Ovary (tissue), 9 donors: Measurements from ENCODE around the gene NOL4. TPM values are rescaled to one million over a fixed set of nuclear protein-coding genes. Genes with fewer than 3 reads are reported as not detected.

Source experiments
- DNase-seq, 5 donors: peaks; one replicate each; pipeline ENCODE4 v3.0.0-alpha.2; 2019 to 2020
- H3K27ac ChIP-seq, 2 donors: fragments of 200-600 bp; one replicate each; pipeline versions ENCODE4 v1.5.1 to v1.8.0; 2019 to 2022
- H3K27me3 ChIP-seq: fragments of 200-600 bp; one replicate; pipeline ENCODE4 v1.8.0; 2022
- H3K36me3 ChIP-seq: fragments of 200-600 bp; sonication (generic); one replicate; pipeline ENCODE4 v1.5.1; 2019
- H3K4me1 ChIP-seq: one replicate; pipeline ENCODE4 v1.8.1; 2013; ENCODE audit warnings: mild to moderate bottlenecking, moderate library complexity; ENCODE audit not compliant: insufficient read depth
- H3K4me3 ChIP-seq: fragments of 200-600 bp; sonication (generic); one replicate; pipeline ENCODE4 v1.5.1; 2017
- H3K9me3 ChIP-seq, 2 donors: fragments of 200-600 bp in 1 of 2; sonication (generic) in 1 of 2; one replicate each; pipeline versions ENCODE4 v1.5.1 to v1.8.1; 2013 to 2019; ENCODE audit warnings: mild to moderate bottlenecking in 1 of 2, moderate library complexity in 1 of 2
- EP300 ChIP-seq: sonication (generic); formaldehyde crosslinking; IDR thresholded peaks from one replicate; pipeline ENCODE4 v1.6.1; 2017; ENCODE audit warnings: antibody characterized with exemption
- POLR2A ChIP-seq: fragments of 450-650 bp; IDR thresholded peaks from one replicate; pipeline ENCODE4 v1.6.1; 2017; ENCODE audit warnings: antibody characterized with exemption, mild to moderate bottlenecking, moderate library complexity
- WGBS, 3 donors: extraction: QIAGEN DNeasy Blood & Tissue Kit in 1 of 3; methylation state at CpG; one replicate each; pipeline versions ENCODE4 v1.1.5 to v1.1.7; 2013 to 2017; 5-methylcytosine and 5-hydroxymethylcytosine counted together
- intact Hi-C, 4 donors: fragments of 100-400 bp; cut with DNase I; formaldehyde crosslinking; loops; one replicate each; pipeline versions ENCODE4 v1.11.0 to v1.15.1; 2022 to 2023
- polyA plus RNA-seq, 2 donors: library from polyadenylated mRNA; stranded (reverse); fragments of 200-250 nt in 1 of 2; fragments of 350-450 nt in 1 of 2; fragmentation: Illumina TruSeq in 1 of 2; extraction: RNeasy Lipid Tissue Mini Kit (QIAGEN cat#74804) in 1 of 2; gene quantifications; one replicate each; pipeline ENCODE4 v1.2.3, GENCODE V29; 2013 to 2014
- total RNA-seq, 7 donors: library from RNA; depleted of rRNA in 2 of 7; stranded (reverse); fragments of >200 nt in 2 of 7; fragmentation: NEBNext Ultra II Directional in 3 of 7; extraction: Animal tissue kit (Norgen Biotek cat#: 25700) in 3 of 7; gene quantifications; one replicate each; pipeline versions ENCODE4 v1.1.0 to v1.2.4, GENCODE V29; 2016 to 2023
- TF ChIP-seq, protein P1 (sequence below), 3 donors: fragments of 450-650 bp in 2 of 3; fragments of 200-600 bp in 1 of 3; IDR thresholded peaks; one replicate each; pipeline versions ENCODE4 v1.5.1 to v1.8.0; 2016 to 2022; ENCODE audit warnings: antibody characterized with exemption in 3 of 3, mild to moderate bottlenecking in 1 of 3
- donor health status: DM: no; HTN: no; CAD: no; lungs with moderate emphysema.
- donor health status: DM: no; HTN: no; CAD: no.
- donor health status: Bipolar disorder and iron deficiency.
- donor health status: DM: yes; HTN: yes; CAD: no.
- donor health status: DM: no; HTN: no; CAD: no.
- donor health status: DM: yes; HTN: yes; CAD: no.

The NOL4 gene
- total and polyA plus RNA-seq, 9 donors, result 0.08 to 0.34 TPM; not detected in 7

GRCh38 chr18:34220081-34220815, 4.5 kb downstream of the NOL4 start:
- intact Hi-C loops, result no loop called here
- no peaks in the 10 kb centered on the region for H3K27me3 ChIP-seq
- WGBS, 3 donors, result 56 to 68% (median 62%) methylated on average over 6 of the region's 6 CpGs
- H3K4me3 ChIP-seq, result no peak overlapping the region
- no peaks in the 10 kb centered on the region for H3K9me3 ChIP-seq
- TF ChIP-seq EP300, result no peak
- TF ChIP-seq POLR2A, result no peak
- TF ChIP-seq, protein P1, sequence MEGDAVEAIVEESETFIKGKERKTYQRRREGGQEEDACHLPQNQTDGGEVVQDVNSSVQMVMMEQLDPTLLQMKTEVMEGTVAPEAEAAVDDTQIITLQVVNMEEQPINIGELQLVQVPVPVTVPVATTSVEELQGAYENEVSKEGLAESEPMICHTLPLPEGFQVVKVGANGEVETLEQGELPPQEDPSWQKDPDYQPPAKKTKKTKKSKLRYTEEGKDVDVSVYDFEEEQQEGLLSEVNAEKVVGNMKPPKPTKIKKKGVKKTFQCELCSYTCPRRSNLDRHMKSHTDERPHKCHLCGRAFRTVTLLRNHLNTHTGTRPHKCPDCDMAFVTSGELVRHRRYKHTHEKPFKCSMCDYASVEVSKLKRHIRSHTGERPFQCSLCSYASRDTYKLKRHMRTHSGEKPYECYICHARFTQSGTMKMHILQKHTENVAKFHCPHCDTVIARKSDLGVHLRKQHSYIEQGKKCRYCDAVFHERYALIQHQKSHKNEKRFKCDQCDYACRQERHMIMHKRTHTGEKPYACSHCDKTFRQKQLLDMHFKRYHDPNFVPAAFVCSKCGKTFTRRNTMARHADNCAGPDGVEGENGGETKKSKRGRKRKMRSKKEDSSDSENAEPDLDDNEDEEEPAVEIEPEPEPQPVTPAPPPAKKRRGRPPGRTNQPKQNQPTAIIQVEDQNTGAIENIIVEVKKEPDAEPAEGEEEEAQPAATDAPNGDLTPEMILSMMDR (IDR thresholded peaks at IDR 0.05), result no peak
- peaks cover 10% of the 10 kb centered on the region for H3K4me1 ChIP-seq
- no peak for DNase-seq
- H3K36me3 ChIP-seq, result no peaks in the 10 kb centered on the region
- H3K27ac ChIP-seq, result no peak overlapping the region

DNA sequence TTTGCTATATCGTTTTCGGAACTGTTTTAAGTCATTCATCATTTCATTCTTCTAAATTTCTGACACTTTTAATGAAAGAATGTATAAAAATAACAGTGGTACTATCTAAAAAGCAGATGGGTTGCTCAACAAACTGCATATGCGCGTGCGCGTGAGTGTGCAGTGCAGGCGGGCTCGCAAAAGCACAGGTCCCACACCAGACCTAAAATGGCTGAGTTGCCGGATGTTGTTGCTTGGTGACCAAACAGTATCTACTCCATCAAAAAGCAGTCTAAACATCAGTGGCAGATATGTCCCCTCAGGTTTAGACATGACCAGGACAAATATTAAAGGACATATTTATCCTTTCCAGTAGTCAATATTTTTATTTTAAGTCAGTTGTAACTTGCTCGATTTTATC, 5.1 kb downstream of the NOL4 start:
- no peak for DNase-seq
- Histone ChIP-seq H3K36me3 (no peaks in the 10 kb centered on the region), H3K9me3 (no peaks in the 10 kb centered on the region), H3K4me1 (peaks cover 10% of the 10 kb centered on the region), H3K27ac (no peak overlapping the region), H3K27me3 (no peaks in the 10 kb centered on the region), H3K4me3 (no peak overlapping the region)
- intact Hi-C loops, result no loop called here
- WGBS, 3 donors, result 86 to 91% (median 88%) methylated on average over 10 of the region's 10 CpGs
- TF ChIP-seq POLR2A, result no peak
- TF ChIP-seq EP300, result no peak
- TF ChIP-seq, protein P1 (IDR thresholded peaks at IDR 0.05), result no peak

GRCh38 chr18:34212511-34212910, 12.2 kb downstream of the NOL4 start:
- no peaks in the 10 kb centered on the region for H3K36me3 ChIP-seq

DNA sequence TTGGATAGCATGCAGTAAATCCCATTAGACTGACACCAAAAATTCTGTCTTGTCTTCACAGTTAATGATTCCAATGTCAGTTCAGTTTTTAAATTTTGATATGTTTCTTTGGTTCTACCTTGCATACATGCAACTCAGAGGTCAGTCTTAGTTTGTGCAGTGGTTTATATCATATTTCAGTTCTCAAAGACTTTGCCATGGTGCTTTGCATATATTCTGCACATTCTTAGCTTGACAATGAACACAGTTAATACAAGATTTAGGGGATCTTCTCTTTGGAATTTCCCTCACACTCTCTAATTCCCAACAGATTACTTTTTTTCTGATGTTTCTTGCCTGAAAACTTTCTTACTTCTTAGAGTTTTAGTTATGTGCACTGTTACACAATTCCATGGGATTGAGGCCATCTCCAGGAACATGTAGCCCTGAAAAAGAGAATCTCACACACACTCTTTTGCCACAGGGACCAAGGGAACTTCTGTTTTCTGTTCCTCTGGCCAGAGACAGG, 17.3 kb downstream of the NOL4 start:
- Histone ChIP-seq H3K4me1 (no peaks in the 10 kb centered on the region), H3K27ac (no peak overlapping the region), H3K36me3 (no peaks in the 10 kb centered on the region), H3K27me3 (no peaks in the 10 kb centered on the region), H3K9me3 (no peaks in the 10 kb centered on the region), H3K4me3 (no peak overlapping the region)
- no peak for TF ChIP-seq EP300
- TF ChIP-seq POLR2A, result no peak
- TF ChIP-seq, protein P1 (IDR thresholded peaks at IDR 0.05), result no peak
- intact Hi-C loops, result no loop called here
- DNase-seq, result no peak

More at GRCh38 chr18:34212511-34212910, 12.2 kb downstream of the NOL4 start:
- no peak overlapping the region for H3K4me3 ChIP-seq
- H3K4me1 ChIP-seq, result no peaks in the 10 kb centered on the region
- no peaks in the 10 kb centered on the region for H3K9me3 ChIP-seq
- no peak for DNase-seq
- TF ChIP-seq POLR2A (no peak), EP300 (no peak)
- TF ChIP-seq, protein P1 (IDR thresholded peaks at IDR 0.05), result no peak
- intact Hi-C loops, result no loop called here
- WGBS, 3 donors, result 64 to 74% (median 71%) methylated on average over 1 of the region's 1 CpG
- H3K27me3 ChIP-seq, result no peaks in the 10 kb centered on the region
- no peak overlapping the region for H3K27ac ChIP-seq
